ENCODE results near the gene TAF11. TPM values are rescaled to one million over a fixed set of nuclear protein-coding genes. Genes with fewer than 3 reads are reported as not detected.

Gene TAF11
- total RNA-seq, 1 donor from 2014 or later, result 28.0 TPM

GRCh38 chr6:34876472-34876871, 11.4 kb downstream of the TAF11 start:
- TF ChIP-seq, protein P1, sequence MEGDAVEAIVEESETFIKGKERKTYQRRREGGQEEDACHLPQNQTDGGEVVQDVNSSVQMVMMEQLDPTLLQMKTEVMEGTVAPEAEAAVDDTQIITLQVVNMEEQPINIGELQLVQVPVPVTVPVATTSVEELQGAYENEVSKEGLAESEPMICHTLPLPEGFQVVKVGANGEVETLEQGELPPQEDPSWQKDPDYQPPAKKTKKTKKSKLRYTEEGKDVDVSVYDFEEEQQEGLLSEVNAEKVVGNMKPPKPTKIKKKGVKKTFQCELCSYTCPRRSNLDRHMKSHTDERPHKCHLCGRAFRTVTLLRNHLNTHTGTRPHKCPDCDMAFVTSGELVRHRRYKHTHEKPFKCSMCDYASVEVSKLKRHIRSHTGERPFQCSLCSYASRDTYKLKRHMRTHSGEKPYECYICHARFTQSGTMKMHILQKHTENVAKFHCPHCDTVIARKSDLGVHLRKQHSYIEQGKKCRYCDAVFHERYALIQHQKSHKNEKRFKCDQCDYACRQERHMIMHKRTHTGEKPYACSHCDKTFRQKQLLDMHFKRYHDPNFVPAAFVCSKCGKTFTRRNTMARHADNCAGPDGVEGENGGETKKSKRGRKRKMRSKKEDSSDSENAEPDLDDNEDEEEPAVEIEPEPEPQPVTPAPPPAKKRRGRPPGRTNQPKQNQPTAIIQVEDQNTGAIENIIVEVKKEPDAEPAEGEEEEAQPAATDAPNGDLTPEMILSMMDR (IDR thresholded peaks at IDR 0.05), result no peak
- ChIA-PET POLR2A (no interaction called here), CTCF (no interaction called here)
- Mint-ChIP-seq H3K27ac (no peak overlapping the region), H3K36me3 (ENCODE audit: low read depth) (peaks cover 80% of the 10 kb centered on the region), H3K27me3 (no peaks in the 10 kb centered on the region), H3K4me3 (no peak overlapping the region), H3K4me1 (no peaks in the 10 kb centered on the region), H3K9me3 (no peaks in the 10 kb centered on the region)
- intact Hi-C loops (cut with micrococcal nuclease), result no loop called here
- DNase-seq (no peak), ATAC-seq (ENCODE audit: low read depth) (no peak)

DNA sequence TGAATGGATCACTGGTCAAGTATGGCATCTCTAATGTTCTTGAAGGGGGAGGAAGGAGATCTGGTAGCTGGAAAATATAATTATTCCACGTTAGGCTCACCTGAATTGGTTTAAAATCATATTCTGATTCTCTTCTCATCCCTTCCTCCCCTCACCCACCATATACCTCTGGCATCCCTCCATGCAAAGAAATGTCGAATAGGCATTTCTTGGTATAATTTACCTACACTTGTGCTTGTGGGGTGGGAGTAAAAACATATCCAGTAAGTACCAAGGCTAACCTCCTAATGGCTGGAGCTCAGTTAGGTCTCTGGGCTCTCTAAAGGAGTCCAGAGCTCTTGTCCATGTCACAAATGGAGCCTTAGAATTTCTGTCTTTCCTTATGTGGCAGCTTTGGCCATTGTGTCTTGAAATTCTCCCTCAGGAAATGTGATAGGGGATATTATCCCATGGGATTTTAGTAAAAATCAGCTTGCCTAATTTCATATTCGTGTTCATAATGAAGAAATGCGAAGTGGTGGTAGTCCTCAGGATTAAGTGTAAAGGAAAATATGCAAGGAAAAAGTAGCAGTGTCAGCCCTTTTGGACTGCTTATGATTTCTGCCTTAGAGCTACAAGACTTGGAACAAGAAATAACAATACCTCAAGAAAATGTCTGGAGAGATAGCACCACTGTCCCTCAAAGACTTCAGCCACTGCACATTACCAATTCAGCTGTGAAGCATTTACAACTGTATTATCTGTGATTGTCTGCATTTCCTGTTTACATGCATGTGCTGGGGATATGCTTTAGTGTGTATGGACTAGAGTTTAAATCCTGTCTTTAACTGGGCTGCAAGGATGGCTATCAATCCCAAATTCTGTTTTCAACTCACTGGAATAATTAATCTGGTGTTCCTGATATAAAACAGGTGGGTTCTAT, 12.3 kb downstream of the TAF11 start:
- Mint-ChIP-seq H3K27me3 (no peaks in the 10 kb centered on the region), H3K4me1 (no peaks in the 10 kb centered on the region), H3K4me3 (no peak overlapping the region), H3K9me3 (no peaks in the 10 kb centered on the region), H3K36me3 (ENCODE audit: low read depth) (peaks cover 81% of the 10 kb centered on the region), H3K27ac (no peak overlapping the region)
- no peak for ATAC-seq (ENCODE audit: low read depth)
- ChIA-PET POLR2A (no interaction called here), CTCF (no interaction called here)
- intact Hi-C loops (cut with micrococcal nuclease), result no loop called here
- TF ChIP-seq, protein P1 (IDR thresholded peaks at IDR 0.05), result no peak
- no peak for DNase-seq

- peaks cover 72% of the 10 kb centered on the region for H3K36me3 Mint-ChIP-seq (ENCODE audit: low read depth)
- no peaks in the 10 kb centered on the region for H3K4me1 Mint-ChIP-seq
- CTCF ChIA-PET, result no interaction called here
- ATAC-seq (ENCODE audit: low read depth) (no peak), DNase-seq (no peak)
- POLR2A ChIA-PET, result no interaction called here
- no peak overlapping the region for H3K27ac Mint-ChIP-seq
- no peaks in the 10 kb centered on the region for H3K9me3 Mint-ChIP-seq
- no peak overlapping the region for H3K4me3 Mint-ChIP-seq
- H3K27me3 Mint-ChIP-seq, result no peaks in the 10 kb centered on the region
- intact Hi-C loops (cut with micrococcal nuclease), result no loop called here
- TF ChIP-seq, protein P1 (IDR thresholded peaks at IDR 0.05), result no peak
Measured at GRCh38 chr6:34872332-34872731, 15.5 kb downstream of the TAF11 start.

DNA sequence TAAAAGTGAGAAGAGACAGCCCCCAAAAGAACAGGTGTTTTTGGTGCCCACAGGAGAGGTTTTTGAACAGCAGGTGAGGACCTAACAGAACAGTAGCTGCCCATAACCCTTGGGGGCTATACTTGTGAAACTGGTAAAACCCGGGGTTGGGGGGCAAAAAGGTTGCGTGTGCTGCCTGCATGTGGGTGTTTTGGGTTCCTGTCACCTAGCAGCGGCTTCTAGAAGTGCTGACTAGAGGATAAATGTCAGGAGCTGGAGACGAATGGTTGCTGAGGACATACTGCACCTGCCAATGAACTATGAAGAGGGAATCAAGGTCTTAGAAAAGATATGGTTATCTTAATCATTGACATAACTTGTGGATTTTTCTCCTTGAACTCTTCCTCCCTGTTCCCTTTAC, 16.0 kb downstream of the TAF11 start:
- Mint-ChIP-seq H3K4me1 (no peaks in the 10 kb centered on the region), H3K9me3 (no peaks in the 10 kb centered on the region), H3K4me3 (no peak overlapping the region), H3K36me3 (ENCODE audit: low read depth) (peaks cover 73% of the 10 kb centered on the region), H3K27me3 (no peaks in the 10 kb centered on the region), H3K27ac (no peak overlapping the region)
- CTCF ChIA-PET, result no interaction called here
- DNase-seq (no peak), ATAC-seq (ENCODE audit: low read depth) (no peak)
- intact Hi-C loops (cut with micrococcal nuclease), result no loop called here
- TF ChIP-seq, protein P1 (IDR thresholded peaks at IDR 0.05), result no peak
- POLR2A ChIA-PET, result no interaction called here

DNA sequence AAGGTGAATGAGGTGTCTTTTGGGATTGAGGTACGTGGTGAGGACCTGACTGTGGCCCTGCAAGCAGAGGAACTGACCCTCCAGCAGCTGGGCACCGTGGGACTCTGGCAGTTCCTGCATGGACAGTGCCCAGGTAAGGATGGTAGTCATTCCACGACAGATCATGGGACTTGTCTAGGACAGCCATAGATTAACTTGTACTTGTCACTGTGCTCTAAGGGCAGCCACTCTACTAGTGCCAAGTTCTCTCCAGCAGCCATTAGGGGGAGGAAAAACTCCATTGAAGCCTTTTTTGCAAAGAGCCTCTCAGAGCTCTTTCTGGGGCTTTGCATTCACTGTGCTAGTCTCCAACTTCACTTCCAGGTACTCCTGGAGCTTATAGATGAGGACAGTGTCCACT, 20.4 kb downstream of the TAF11 start:
- TF ChIP-seq, protein P1 (IDR thresholded peaks at IDR 0.05), result no peak
- ATAC-seq (ENCODE audit: low read depth) (no peak), DNase-seq (no peak)
- no peak overlapping the region for H3K4me3 Mint-ChIP-seq
- CTCF ChIA-PET, result no interaction called here
- POLR2A ChIA-PET, result no interaction called here
- no peaks in the 10 kb centered on the region for H3K27me3 Mint-ChIP-seq
- H3K36me3 Mint-ChIP-seq (ENCODE audit: low read depth), result peaks cover 70% of the 10 kb centered on the region
- H3K27ac Mint-ChIP-seq, result no peak overlapping the region
- H3K9me3 Mint-ChIP-seq, result no peaks in the 10 kb centered on the region
- intact Hi-C loops (cut with micrococcal nuclease), result no loop called here
- no peaks in the 10 kb centered on the region for H3K4me1 Mint-ChIP-seq
